ACC112 (cell line): ENCODE measurements around the gene LAD1.

ENCODE experiments used
- H2AFZ ChIP-seq: fragments of 200-600 bp; sonication (generic); one replicate; pipeline ENCODE4 v1.6.0; 2017; ENCODE audit warnings: antibody characterized with exemption, low read length; ENCODE audit not compliant: unreplicated experiment
- H3K27ac ChIP-seq: fragments of 200-600 bp; sonication (generic); 2 replicates; pipeline ENCODE4 v1.5.1; 2014; ENCODE audit warnings: low read depth, mild to moderate bottlenecking, antibody characterized with exemption, low read length, moderate library complexity
- H3K27me3 ChIP-seq: fragments of 200-600 bp; sonication (generic); 2 replicates; pipeline ENCODE4 v1.6.1; 2014; ENCODE audit warnings: mild to moderate bottlenecking, antibody characterized with exemption, low read length, moderate library complexity, mixed read lengths; ENCODE audit not compliant: insufficient read depth
- H3K36me3 ChIP-seq: fragments of 200-600 bp; sonication (generic); 2 replicates; pipeline ENCODE4 v1.6.1; 2016; ENCODE audit warnings: mild to moderate bottlenecking, antibody characterized with exemption, low read length, moderate library complexity, mixed read lengths; ENCODE audit not compliant: insufficient read depth
- H3K4me1 ChIP-seq: fragments of 200-600 bp; sonication (generic); one replicate; pipeline ENCODE4 v1.6.1; 2016; ENCODE audit warnings: low read length, mixed read lengths; ENCODE audit not compliant: insufficient read depth, unreplicated experiment, control insufficient read depth
- H3K4me3 ChIP-seq: fragments of 200-600 bp; sonication (generic); 2 replicates; pipeline ENCODE4 v1.5.1; 2014; ENCODE audit warnings: mild to moderate bottlenecking, low read depth, low read length
- H3K79me2 ChIP-seq: fragments of 200-600 bp; sonication (generic); one replicate; pipeline ENCODE4 v1.6.0; 2016; ENCODE audit warnings: low read length; ENCODE audit not compliant: control insufficient read depth, unreplicated experiment, insufficient read depth

The LAD1 gene

GRCh38 chr1:201391651-201392511 lies 7.2 kb downstream of the LAD1 start:
- Histone ChIP-seq H3K4me1 (no peaks in the 10 kb centered on the region), H3K79me2 (no peaks in the 10 kb centered on the region), H3K27ac (no peak overlapping the region), H2AFZ (no peak overlapping the region), H3K4me3 (no peak overlapping the region), H3K36me3 (no peaks in the 10 kb centered on the region), H3K27me3 (peaks cover 26% of the 10 kb centered on the region)

DNA sequence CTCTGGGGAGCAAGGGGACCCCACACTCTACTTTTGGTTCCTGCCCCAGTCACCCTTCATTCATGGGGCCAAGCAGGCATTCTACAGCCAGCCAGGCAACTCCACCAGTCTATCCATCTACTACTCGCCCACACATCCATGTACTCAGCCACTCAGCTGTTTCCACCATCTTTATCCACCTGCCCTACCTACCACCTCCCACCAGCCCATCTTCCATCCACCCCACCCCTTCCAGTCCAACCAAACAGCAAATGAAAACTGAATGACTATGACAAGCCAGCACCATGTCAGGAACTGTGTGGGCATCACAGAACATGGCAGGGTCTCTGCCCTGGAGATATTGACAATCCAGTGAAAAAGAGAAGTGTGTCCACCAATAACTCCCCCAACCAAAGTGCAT lies 7.9 kb downstream of the LAD1 start:
- H3K4me1 ChIP-seq: no peaks in the 10 kb centered on the region
- no peak overlapping the region for H3K4me3 ChIP-seq
- H3K27me3 ChIP-seq: peaks cover 26% of the 10 kb centered on the region
- no peak overlapping the region for H2AFZ ChIP-seq
- H3K36me3 ChIP-seq: no peaks in the 10 kb centered on the region
- H3K27ac ChIP-seq: no peak overlapping the region
- no peaks in the 10 kb centered on the region for H3K79me2 ChIP-seq

- H3K4me1 ChIP-seq: peaks cover 10% of the 10 kb centered on the region
- H2AFZ ChIP-seq: no peak overlapping the region
- peaks cover 16% of the 10 kb centered on the region for H3K27me3 ChIP-seq
- no peaks in the 10 kb centered on the region for H3K36me3 ChIP-seq
- H3K79me2 ChIP-seq: no peaks in the 10 kb centered on the region
- H3K27ac ChIP-seq: no peak overlapping the region
- no peak overlapping the region for H3K4me3 ChIP-seq
Measured at GRCh38 chr1:201389051-201389450, 10.1 kb downstream of the LAD1 start.

DNA sequence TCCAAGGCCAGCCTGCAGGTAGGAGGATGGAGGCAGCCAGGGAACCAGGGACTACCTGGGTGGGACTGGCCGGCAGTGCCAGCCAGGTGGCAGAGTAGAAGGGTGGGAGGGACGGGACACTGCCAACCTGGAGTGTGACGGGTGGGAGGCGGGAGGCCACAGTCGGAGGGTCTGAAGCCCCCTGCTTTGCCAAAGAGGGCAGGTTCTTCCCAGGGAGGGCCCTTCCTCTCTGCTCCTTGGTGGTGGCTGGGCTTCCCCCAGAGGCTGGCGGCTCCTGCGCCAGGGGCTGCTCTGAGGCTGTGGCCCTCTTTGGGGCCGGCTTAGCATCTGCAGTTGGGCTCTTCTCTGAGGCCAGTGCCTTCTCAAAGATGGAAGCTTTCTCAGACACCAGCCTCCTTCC lies 12.9 kb downstream of the LAD1 start:
- no peak overlapping the region for H2AFZ ChIP-seq

DNA sequence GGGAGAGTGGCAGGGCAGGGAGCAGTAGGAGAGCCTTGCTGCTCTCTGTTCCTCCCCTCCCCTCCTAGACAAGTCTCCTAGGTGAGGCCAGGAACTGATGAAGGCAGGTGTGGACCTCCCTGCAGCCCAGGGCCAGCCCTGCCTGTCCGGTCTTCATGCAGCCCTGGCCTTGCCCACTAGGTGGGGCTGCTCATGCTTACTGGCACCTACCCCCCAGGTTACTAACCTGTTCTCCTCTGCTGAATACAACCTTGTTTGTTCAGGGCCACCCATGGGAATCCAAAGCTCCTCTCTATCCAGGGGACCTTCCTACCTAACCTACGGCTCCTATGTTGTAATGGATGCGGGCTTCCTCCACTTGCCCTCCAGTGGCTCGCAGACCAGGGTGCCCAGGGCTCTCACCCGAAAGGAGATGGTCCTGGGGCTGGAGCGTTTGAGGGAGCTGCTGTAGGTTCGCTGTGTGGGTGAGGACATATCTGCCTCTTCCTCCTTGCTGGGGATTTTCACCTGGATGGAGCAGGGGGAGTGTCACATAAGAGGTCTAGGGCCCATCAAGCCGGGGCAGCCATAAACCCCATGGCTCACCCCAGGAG lies 13.7 kb downstream of the LAD1 start:
- Histone ChIP-seq H3K4me1 (peaks cover 17% of the 10 kb centered on the region), H3K36me3 (no peaks in the 10 kb centered on the region), H3K27ac (no peak overlapping the region), H3K27me3 (no peaks in the 10 kb centered on the region), H3K4me3 (no peak overlapping the region), H2AFZ (no peak overlapping the region), H3K79me2 (no peaks in the 10 kb centered on the region)

More for the DNA sequence above, 12.9 kb downstream of the LAD1 start:
- H3K4me1 ChIP-seq: peaks cover 17% of the 10 kb centered on the region
- H3K36me3 ChIP-seq: no peaks in the 10 kb centered on the region
- H3K27me3 ChIP-seq: peaks cover under 1% of the 10 kb centered on the region; the same call in 1 of the 2 replicates
- H3K4me3 ChIP-seq: no peak overlapping the region
- no peaks in the 10 kb centered on the region for H3K79me2 ChIP-seq
- H3K27ac ChIP-seq: no peak overlapping the region

- Histone ChIP-seq H3K79me2 (no peaks in the 10 kb centered on the region), H3K4me1 (peaks cover 17% of the 10 kb centered on the region), H3K4me3 (0 out of 2 replicates have a peak overlapping the region, but pooled peaks have one; percentile 11), H3K27ac (no peak overlapping the region), H3K27me3 (no peaks in the 10 kb centered on the region), H3K36me3 (no peaks in the 10 kb centered on the region), H2AFZ (no peak overlapping the region)
Measured at GRCh38 chr1:201384406-201384782, 14.7 kb downstream of the LAD1 start.

DNA sequence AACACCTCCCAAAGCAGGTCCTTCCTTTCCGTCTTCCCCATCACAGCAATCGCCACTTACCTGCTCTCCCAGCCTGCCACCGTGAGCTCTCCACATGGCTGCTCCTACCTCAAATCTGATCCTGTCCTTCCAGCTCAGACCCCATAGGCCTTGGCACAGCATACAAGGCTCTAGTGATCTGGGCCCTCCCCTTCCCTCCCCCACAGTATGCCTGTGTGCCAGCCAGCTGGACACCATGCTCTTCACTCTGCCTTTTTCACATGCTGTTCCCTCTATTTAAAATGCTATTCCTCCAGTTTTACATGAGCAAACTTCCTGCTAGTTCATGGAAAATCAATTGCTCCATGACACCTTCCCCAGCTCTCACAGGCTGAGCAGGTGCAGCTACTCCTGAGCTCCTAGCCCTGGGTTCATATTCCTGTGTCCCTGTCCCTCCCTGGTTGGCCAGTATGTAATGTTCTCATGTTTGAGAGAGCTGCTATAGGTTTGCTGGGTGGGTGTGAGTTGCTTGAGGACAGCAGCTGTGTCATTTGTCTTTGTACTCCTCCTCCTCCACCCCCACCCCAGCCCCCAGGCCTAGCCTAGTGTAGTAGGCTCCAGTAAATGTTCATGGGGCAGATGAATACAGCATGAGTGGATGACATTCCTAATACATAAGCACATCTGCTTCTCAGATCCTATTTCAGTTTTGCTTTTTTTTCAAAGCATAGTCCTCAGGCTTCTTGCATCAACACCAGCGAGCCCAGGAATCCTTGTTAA lies 15.3 kb downstream of the LAD1 start:
- Histone ChIP-seq H3K36me3 (no peaks in the 10 kb centered on the region), H3K4me1 (peaks cover 17% of the 10 kb centered on the region), H3K27me3 (no peaks in the 10 kb centered on the region), H3K27ac (peak overlapping the region; percentile 41), H2AFZ (no peak overlapping the region), H3K79me2 (no peaks in the 10 kb centered on the region), H3K4me3 (0 out of 2 replicates have a peak overlapping the region, but pooled peaks have one; percentile 11)

DNA sequence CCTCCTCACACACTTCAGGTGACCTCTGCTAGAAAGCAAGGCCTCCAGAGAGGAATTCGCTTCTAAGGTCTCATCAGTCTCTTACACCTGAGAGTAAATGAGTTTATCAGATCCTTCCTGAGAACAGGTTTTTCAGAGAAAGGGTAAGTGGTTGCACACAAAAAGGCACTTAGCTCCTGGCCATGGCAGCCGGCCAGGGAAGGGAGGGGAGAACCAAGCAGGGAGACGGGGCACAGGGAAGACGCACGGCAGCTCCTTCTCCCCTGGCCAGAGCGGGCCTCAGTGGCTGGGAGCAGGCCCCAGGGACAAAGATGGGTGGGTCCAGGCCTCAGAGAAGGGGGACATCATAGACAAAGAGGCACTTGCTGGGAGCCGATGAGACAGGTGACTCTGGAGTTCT lies 18.0 kb downstream of the LAD1 start:
- Histone ChIP-seq H3K4me3 (no peak overlapping the region), H3K27me3 (peaks cover 2% of the 10 kb centered on the region; the same call in 1 of the 2 replicates), H3K4me1 (peaks cover 17% of the 10 kb centered on the region), H3K36me3 (no peaks in the 10 kb centered on the region), H2AFZ (no peak overlapping the region), H3K79me2 (no peaks in the 10 kb centered on the region), H3K27ac (no peak overlapping the region)

GRCh38 chr1:201379733-201380242 lies 19.3 kb downstream of the LAD1 start:
- H3K36me3 ChIP-seq: no peaks in the 10 kb centered on the region
- no peaks in the 10 kb centered on the region for H3K79me2 ChIP-seq
- H3K27me3 ChIP-seq: peaks cover 16% of the 10 kb centered on the region
- no peak overlapping the region for H3K4me3 ChIP-seq
- no peak overlapping the region for H2AFZ ChIP-seq
- H3K4me1 ChIP-seq: peaks cover 14% of the 10 kb centered on the region
- H3K27ac ChIP-seq: no peak overlapping the region

DNA sequence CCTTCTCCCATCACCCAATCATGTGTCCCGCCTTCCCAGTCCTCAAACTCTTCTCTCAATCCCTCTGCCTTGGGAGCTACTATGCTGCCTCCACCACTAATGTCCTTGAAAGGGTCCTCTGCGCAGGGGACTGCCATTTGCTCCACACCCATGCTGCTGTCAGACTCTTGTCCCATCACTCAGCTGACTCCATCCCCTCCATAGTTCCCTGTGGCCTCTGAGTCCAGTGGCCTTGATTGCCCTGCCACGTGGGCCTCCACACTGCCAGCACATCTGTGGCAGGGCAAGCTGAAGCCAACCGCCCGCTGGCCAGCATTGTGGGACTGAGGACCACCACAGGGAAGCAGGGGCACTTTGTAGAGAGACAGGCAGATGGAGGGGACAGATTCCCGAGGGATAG lies 20.3 kb downstream of the LAD1 start:
- peaks cover 5% of the 10 kb centered on the region for H3K4me1 ChIP-seq
- H3K36me3 ChIP-seq: no peaks in the 10 kb centered on the region
- H3K4me3 ChIP-seq: no peak overlapping the region
- H2AFZ ChIP-seq: no peak overlapping the region
- peaks cover 26% of the 10 kb centered on the region for H3K27me3 ChIP-seq
- no peaks in the 10 kb centered on the region for H3K79me2 ChIP-seq
- no peak overlapping the region for H3K27ac ChIP-seq
